H9 (cell line): Measurements from ENCODE around the gene PSMD6. TPM values are rescaled to one million over a fixed set of nuclear protein-coding genes. Genes with fewer than 3 reads are reported as not detected.

ENCODE experiments used
- DNase-seq: peaks from one replicate; pipeline ENCODE4 v3.0.0-alpha.2; 2017
- H2AFZ ChIP-seq: one replicate; pipeline ENCODE4 v1.6.1; 2013; ENCODE audit warnings: mild to moderate bottlenecking, low read length, control low read depth, moderate library complexity
- H2AK5ac ChIP-seq: 2 replicates; pipeline ENCODE4 v1.6.1; 2013; ENCODE audit warnings: low read length, control low read depth, mixed read lengths; ENCODE audit not compliant: insufficient read length
- H2BK120ac ChIP-seq: one replicate; pipeline ENCODE4 v1.6.1; 2013; ENCODE audit warnings: low read depth, mild to moderate bottlenecking, low read length, control low read depth, inconsistent platforms; ENCODE audit not compliant: poor library complexity, severe bottlenecking
- H2BK12ac ChIP-seq: 2 replicates; pipeline ENCODE4 v1.6.1; 2013; ENCODE audit warnings: low read length, control low read depth, mixed read lengths, low read depth; ENCODE audit not compliant: insufficient read length
- H2BK15ac ChIP-seq: 2 replicates; pipeline ENCODE4 v1.6.1; 2013; ENCODE audit warnings: low read depth, low read length, control low read depth
- H2BK20ac ChIP-seq: one replicate; pipeline ENCODE4 v1.6.1; 2013; ENCODE audit warnings: low read depth, mild to moderate bottlenecking, low read length, control low read depth, inconsistent platforms; ENCODE audit not compliant: poor library complexity, severe bottlenecking
- H2BK5ac ChIP-seq: 2 replicates; pipeline ENCODE4 v1.6.1; 2013; ENCODE audit warnings: low read length, control low read depth, mixed read lengths; ENCODE audit not compliant: insufficient read length
- H3K14ac ChIP-seq: 2 replicates; pipeline ENCODE4 v1.6.1; 2013; ENCODE audit warnings: low read length, control low read depth; ENCODE audit not compliant: insufficient read depth
- H3K18ac ChIP-seq: 2 replicates; pipeline ENCODE4 v1.6.1; 2013; ENCODE audit warnings: low read depth, mild to moderate bottlenecking, mixed read lengths, low read length, control low read depth; ENCODE audit not compliant: insufficient read length
- H3K23ac ChIP-seq: 2 replicates; pipeline ENCODE4 v1.6.1; 2013; ENCODE audit warnings: low read length, control low read depth, mixed read lengths, low read depth; ENCODE audit not compliant: insufficient read length
- H3K23me2 ChIP-seq: 2 replicates; pipeline ENCODE4 v1.6.1; 2013; ENCODE audit warnings: low read depth, mild to moderate bottlenecking, mixed read lengths, low read length, control low read depth; ENCODE audit not compliant: insufficient read length, poor library complexity, severe bottlenecking
- H3K27ac ChIP-seq: 2 replicates; pipeline ENCODE4 v1.5.1; 2013; ENCODE audit warnings: low read length, control low read depth, mixed read lengths, low read depth; ENCODE audit not compliant: insufficient read length
- H3K27me3 ChIP-seq: 2 replicates; pipeline ENCODE4 v1.6.1; 2013; ENCODE audit warnings: low read length, control low read depth, inconsistent platforms; ENCODE audit not compliant: insufficient read depth
- H3K4ac ChIP-seq: 2 replicates; pipeline ENCODE4 v1.6.1; 2013; ENCODE audit warnings: low read depth, mild to moderate bottlenecking, control low read depth, inconsistent platforms, low read length, moderate library complexity
- H3K4me1 ChIP-seq: 2 replicates; pipeline ENCODE4 v1.6.1; 2013; ENCODE audit warnings: low read length, control low read depth, inconsistent platforms; ENCODE audit not compliant: insufficient read depth
- H3K4me2 ChIP-seq: 2 replicates; pipeline ENCODE4 v1.6.1; 2013; ENCODE audit warnings: low read length, control low read depth, mixed read lengths; ENCODE audit not compliant: insufficient read length, insufficient read depth
- H3K56ac ChIP-seq: 2 replicates; pipeline ENCODE4 v1.6.1; 2013; ENCODE audit warnings: low read depth, mild to moderate bottlenecking, mixed read lengths, low read length, control low read depth; ENCODE audit not compliant: insufficient read length
- H3K79me1 ChIP-seq: 2 replicates; pipeline ENCODE4 v1.6.1; 2013; ENCODE audit warnings: low read depth, mild to moderate bottlenecking, moderate library complexity, low read length, control low read depth, inconsistent platforms; ENCODE audit not compliant: insufficient read depth, poor library complexity, severe bottlenecking
- H3K79me2 ChIP-seq: 2 replicates; pipeline ENCODE4 v1.6.1; 2013; ENCODE audit warnings: low read length, control low read depth, inconsistent platforms; ENCODE audit not compliant: insufficient read depth
- H3K9ac ChIP-seq: 2 replicates; pipeline ENCODE4 v1.6.1; 2013; ENCODE audit warnings: low read length, control low read depth, mixed read lengths; ENCODE audit not compliant: insufficient read length; ENCODE audit errors: extremely low read depth
- H3K9me3 ChIP-seq: one replicate; pipeline ENCODE4 v1.6.1; 2013; ENCODE audit warnings: low read depth, low read length, inconsistent platforms; ENCODE audit not compliant: control insufficient read depth
- H3T11ph ChIP-seq: one replicate; pipeline ENCODE4 v1.6.1; 2013; ENCODE audit warnings: mild to moderate bottlenecking, low read length, control low read depth, inconsistent platforms
- H4K20me1 ChIP-seq: one replicate; pipeline ENCODE4 v1.6.1; 2013; ENCODE audit not compliant: control insufficient read depth, insufficient read length, insufficient read depth
- H4K5ac ChIP-seq: 2 replicates; pipeline ENCODE4 v1.6.1; 2013; ENCODE audit warnings: low read depth, mild to moderate bottlenecking, mixed read lengths, low read length, control low read depth; ENCODE audit not compliant: insufficient read length
- H4K8ac ChIP-seq: replicated peaks from 2 replicates; pipeline ENCODE4 v1.6.1; 2013; ENCODE audit warnings: low read length, control low read depth, mixed read lengths, low read depth; ENCODE audit not compliant: insufficient read length
- H4K91ac ChIP-seq: 2 replicates; pipeline ENCODE4 v1.6.1; 2013; ENCODE audit warnings: low read depth, mild to moderate bottlenecking, moderate library complexity, mixed read lengths, low read length, control low read depth; ENCODE audit not compliant: insufficient read length
- H3K27ac Mint-ChIP-seq, 3 experiments: 2 replicates in 2 of 3; 3 replicates in 1 of 3; pipeline ENCODE4 v1.8.0; 2020 to 2021; ENCODE audit warnings: mixed read lengths in 3 of 3, mild to moderate bottlenecking in 1 of 3, moderate library complexity in 1 of 3
- H3K27me3 Mint-ChIP-seq: 2 replicates; pipeline ENCODE4 v1.8.0; 2021; ENCODE audit warnings: low read depth, mild to moderate bottlenecking, moderate library complexity, mixed read lengths
- H3K36me3 Mint-ChIP-seq, 3 experiments: 2 replicates in 2 of 3; 3 replicates in 1 of 3; pipeline ENCODE4 v1.8.0; 2020 to 2021; ENCODE audit warnings: low read depth in 3 of 3, mixed read lengths in 3 of 3; ENCODE audit not compliant: insufficient read depth in 1 of 3
- H3K4me1 Mint-ChIP-seq, 2 experiments: 2 replicates each; pipeline ENCODE4 v1.8.0; 2020; ENCODE audit warnings: mixed read lengths in 2 of 2
- H3K4me3 Mint-ChIP-seq, 2 experiments: 2 replicates in 1 of 2; 3 replicates in 1 of 2; pipeline ENCODE4 v1.8.0; 2020 to 2021; ENCODE audit warnings: mild to moderate bottlenecking in 2 of 2, mixed read lengths in 2 of 2, moderate library complexity in 1 of 2
- H3K9me3 Mint-ChIP-seq, 2 experiments: 2 replicates in 1 of 2; 3 replicates in 1 of 2; pipeline ENCODE4 v1.8.0; 2020; ENCODE audit warnings: mild to moderate bottlenecking in 2 of 2, mixed read lengths in 2 of 2, moderate library complexity in 1 of 2
- WGBS: extraction: QIAGEN DNeasy Blood & Tissue Kit; methylation state at CpG from one replicate; pipeline ENCODE4 v1.1.7; 2013; ENCODE audit warnings: missing lambda C conversion rate, low lambda C conversion rate, mixed read lengths; ENCODE audit not compliant: insufficient read length; ENCODE audit errors: extremely low coverage; 5-methylcytosine and 5-hydroxymethylcytosine counted together
- total RNA-seq: library from RNA; stranded (reverse); gene quantifications from 2 replicates; pipeline ENCODE4 v1.2.1, GENCODE V29; 2021
- TF ChIP-seq, protein P1 (sequence below): fragments of 200-600 bp; sonication (generic); conservative IDR thresholded peaks from 3 replicates; pipeline ENCODE4 v1.8.0; 2021; ENCODE audit warnings: antibody characterized with exemption, mild to moderate bottlenecking

The PSMD6 gene
- total RNA-seq, 1 experiment from 2014 or later = 112 TPM

DNA sequence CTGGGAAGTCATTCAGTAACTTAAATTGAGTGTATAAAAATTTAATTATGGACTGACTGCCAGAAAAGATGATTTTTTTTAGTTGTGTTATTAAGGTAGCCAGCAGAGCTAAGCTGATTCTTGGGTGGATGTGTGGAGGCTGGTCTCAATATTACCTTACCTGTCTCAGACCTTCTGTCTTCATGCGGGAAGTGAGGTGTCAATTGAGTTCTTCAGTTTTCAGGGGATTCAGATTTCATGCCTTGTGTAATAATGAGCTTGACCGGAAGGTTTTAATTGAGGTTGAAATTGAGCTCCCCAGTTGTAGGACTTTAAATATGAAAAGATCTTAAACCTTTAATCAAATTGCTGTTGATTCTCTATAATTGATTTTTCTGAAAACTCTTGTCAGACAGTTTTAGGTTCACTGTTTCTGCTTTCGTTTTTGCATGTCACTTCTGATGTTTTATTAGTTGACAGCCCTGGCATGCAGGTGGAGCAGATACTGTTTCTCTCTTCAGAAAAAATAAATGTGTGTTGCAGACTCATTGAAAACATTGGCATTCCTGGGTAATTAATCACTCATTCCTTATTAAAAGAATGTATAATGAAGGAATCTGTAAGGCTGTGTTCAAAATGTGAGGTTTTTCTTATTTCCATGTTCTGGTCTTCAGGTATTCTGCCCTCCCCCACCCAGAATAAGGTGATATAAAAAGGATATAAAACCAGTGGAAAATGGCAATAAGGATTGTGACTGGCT lies 54.5 kb downstream of the PSMD6 start:
- Mint-ChIP-seq H3K27me3 (no peaks in the 10 kb centered on the region), H3K9me3 (no peaks in the 10 kb centered on the region), H3K4me3 (no peak overlapping the region), H3K27ac (peak overlapping the region in 2 of 3 experiments; percentile 10 to 73; a peak in 4 of 7 replicates), H3K4me1 (peaks cover 80 to 88% of the 10 kb centered on the region in 2 experiments), H3K36me3 (peaks cover 0 to 2% (median 0%) of the 10 kb centered on the region in 3 experiments; a peak in 1 of 7 replicates)
- no peak overlapping the region for H2AK5ac ChIP-seq
- H3K9ac ChIP-seq = no peak overlapping the region
- H3K23ac ChIP-seq = no peak overlapping the region
- H3K56ac ChIP-seq = no peak overlapping the region
- H2BK12ac ChIP-seq = no peak overlapping the region
- H2BK20ac ChIP-seq = no peak overlapping the region
- H3K18ac ChIP-seq = no peak overlapping the region
- no peak overlapping the region for H2BK120ac ChIP-seq
- no peak overlapping the region for H3K4ac ChIP-seq
- H4K91ac ChIP-seq = no peak overlapping the region
- no peaks in the 10 kb centered on the region for H3K79me2 ChIP-seq
- no peak overlapping the region for H2BK15ac ChIP-seq
- no peak for DNase-seq
- H3K27me3 ChIP-seq = no peaks in the 10 kb centered on the region
- WGBS = no CpG with 5 or more reads among the region's 3 CpGs
- peaks cover 17% of the 10 kb centered on the region for H3K4me1 ChIP-seq
- H4K8ac ChIP-seq = no peak overlapping the region
- no peak overlapping the region for H4K5ac ChIP-seq
- H3T11ph ChIP-seq = no peak overlapping the region
- no peak overlapping the region for H2BK5ac ChIP-seq
- H3K27ac ChIP-seq = no peak overlapping the region
- H4K20me1 ChIP-seq = no peaks in the 10 kb centered on the region
- no peak overlapping the region for H2AFZ ChIP-seq
- H3K14ac ChIP-seq = no peak overlapping the region
- no peaks in the 10 kb centered on the region for H3K9me3 ChIP-seq
- H3K79me1 ChIP-seq = no peaks in the 10 kb centered on the region
- H3K23me2 ChIP-seq = no peaks in the 10 kb centered on the region
- no peak overlapping the region for H3K4me2 ChIP-seq
- TF ChIP-seq, protein P1, sequence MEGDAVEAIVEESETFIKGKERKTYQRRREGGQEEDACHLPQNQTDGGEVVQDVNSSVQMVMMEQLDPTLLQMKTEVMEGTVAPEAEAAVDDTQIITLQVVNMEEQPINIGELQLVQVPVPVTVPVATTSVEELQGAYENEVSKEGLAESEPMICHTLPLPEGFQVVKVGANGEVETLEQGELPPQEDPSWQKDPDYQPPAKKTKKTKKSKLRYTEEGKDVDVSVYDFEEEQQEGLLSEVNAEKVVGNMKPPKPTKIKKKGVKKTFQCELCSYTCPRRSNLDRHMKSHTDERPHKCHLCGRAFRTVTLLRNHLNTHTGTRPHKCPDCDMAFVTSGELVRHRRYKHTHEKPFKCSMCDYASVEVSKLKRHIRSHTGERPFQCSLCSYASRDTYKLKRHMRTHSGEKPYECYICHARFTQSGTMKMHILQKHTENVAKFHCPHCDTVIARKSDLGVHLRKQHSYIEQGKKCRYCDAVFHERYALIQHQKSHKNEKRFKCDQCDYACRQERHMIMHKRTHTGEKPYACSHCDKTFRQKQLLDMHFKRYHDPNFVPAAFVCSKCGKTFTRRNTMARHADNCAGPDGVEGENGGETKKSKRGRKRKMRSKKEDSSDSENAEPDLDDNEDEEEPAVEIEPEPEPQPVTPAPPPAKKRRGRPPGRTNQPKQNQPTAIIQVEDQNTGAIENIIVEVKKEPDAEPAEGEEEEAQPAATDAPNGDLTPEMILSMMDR = no peak
